ENCODE results near the gene RPUSD4.

The RPUSD4 gene

GRCh38 chr11:126154691-126155090, 56.8 kb downstream of the RPUSD4 start:
- Histone ChIP-seq H3K4me1 (ENCODE audit: insufficient read depth, low read length, poor library complexity, severe bottlenecking) (peaks cover 17% of the 10 kb centered on the region), H4K20me1 (ENCODE audit: insufficient read depth, low read length, poor library complexity, severe bottlenecking) (no peaks in the 10 kb centered on the region), H2AFZ (ENCODE audit: low read length) (no peak overlapping the region), H3K9me3 (ENCODE audit: insufficient read depth, low read depth, low read length) (peaks cover 4% of the 10 kb centered on the region; the same call in 1 of the 2 replicates), H3K9ac (ENCODE audit: low read depth, low read length, poor library complexity, severe bottlenecking) (no peak overlapping the region), H3K27me3 (ENCODE audit: insufficient read depth, low read length, poor library complexity, severe bottlenecking) (no peaks in the 10 kb centered on the region), H3F3A (ENCODE audit: low read depth) (no peaks in the 10 kb centered on the region), H3K4me2 (ENCODE audit: low read depth, low read length, poor library complexity, severe bottlenecking) (no peak overlapping the region), H3K4me3 (ENCODE audit: low read length, poor library complexity, severe bottlenecking) (no peak overlapping the region), H3K9me2 (replicated peaks; ENCODE audit: low read depth, low read length) (no peaks in the 10 kb centered on the region), H3K79me2 (ENCODE audit: insufficient read depth, low read length) (no peaks in the 10 kb centered on the region), H3K36me3 (ENCODE audit: insufficient read depth, low read length) (no peaks in the 10 kb centered on the region)
- TF ChIP-seq CTCF (conservative IDR thresholded peaks at IDR 0.05; ENCODE audit: low read length), result no peak
- no peak for TF ChIP-seq EZH2phosphoT487 (IDR thresholded peaks at IDR 0.05; ENCODE audit: borderline replicate concordance)

GRCh38 chr11:126153972-126154371, 57.5 kb downstream of the RPUSD4 start:
- TF ChIP-seq CTCF (conservative IDR thresholded peaks at IDR 0.05; ENCODE audit: low read length), result no peak
- no peak for TF ChIP-seq EZH2phosphoT487 (IDR thresholded peaks at IDR 0.05; ENCODE audit: borderline replicate concordance)
- H3K4me1 ChIP-seq (ENCODE audit: insufficient read depth, low read length, poor library complexity, severe bottlenecking), result peaks cover 24% of the 10 kb centered on the region
- H3F3A ChIP-seq (ENCODE audit: low read depth), result no peaks in the 10 kb centered on the region
- H3K9me2 ChIP-seq (replicated peaks; ENCODE audit: low read depth, low read length), result no peaks in the 10 kb centered on the region
- no peaks in the 10 kb centered on the region for H3K79me2 ChIP-seq (ENCODE audit: insufficient read depth, low read length)
- H4K20me1 ChIP-seq (ENCODE audit: insufficient read depth, low read length, poor library complexity, severe bottlenecking), result no peaks in the 10 kb centered on the region
- no peak overlapping the region for H2AFZ ChIP-seq (ENCODE audit: low read length)
- no peaks in the 10 kb centered on the region for H3K27me3 ChIP-seq (ENCODE audit: insufficient read depth, low read length, poor library complexity, severe bottlenecking)
- no peak overlapping the region for H3K9ac ChIP-seq (ENCODE audit: low read depth, low read length, poor library complexity, severe bottlenecking)
- peaks cover 4% of the 10 kb centered on the region; the same call in 1 of the 2 replicates for H3K9me3 ChIP-seq (ENCODE audit: insufficient read depth, low read depth, low read length)
- H3K36me3 ChIP-seq (ENCODE audit: insufficient read depth, low read length), result no peaks in the 10 kb centered on the region
- H3K4me3 ChIP-seq (ENCODE audit: low read length, poor library complexity, severe bottlenecking), result no peak overlapping the region
- H3K4me2 ChIP-seq (ENCODE audit: low read depth, low read length, poor library complexity, severe bottlenecking), result no peak overlapping the region

- Histone ChIP-seq H3K9me3 (ENCODE audit: insufficient read depth, low read depth, low read length) (peaks cover 4% of the 10 kb centered on the region; the same call in 1 of the 2 replicates), H3K79me2 (ENCODE audit: insufficient read depth, low read length) (no peaks in the 10 kb centered on the region), H3K36me3 (ENCODE audit: insufficient read depth, low read length) (no peaks in the 10 kb centered on the region), H3K9ac (ENCODE audit: low read depth, low read length, poor library complexity, severe bottlenecking) (no peak overlapping the region), H3K4me3 (ENCODE audit: low read length, poor library complexity, severe bottlenecking) (no peak overlapping the region), H3K4me2 (ENCODE audit: low read depth, low read length, poor library complexity, severe bottlenecking) (no peak overlapping the region), H2AFZ (ENCODE audit: low read length) (no peak overlapping the region), H3K4me1 (ENCODE audit: insufficient read depth, low read length, poor library complexity, severe bottlenecking) (peaks cover 23% of the 10 kb centered on the region), H3K27me3 (ENCODE audit: insufficient read depth, low read length, poor library complexity, severe bottlenecking) (no peaks in the 10 kb centered on the region), H3F3A (ENCODE audit: low read depth) (no peaks in the 10 kb centered on the region), H4K20me1 (ENCODE audit: insufficient read depth, low read length, poor library complexity, severe bottlenecking) (no peaks in the 10 kb centered on the region), H3K9me2 (replicated peaks; ENCODE audit: low read depth, low read length) (no peaks in the 10 kb centered on the region)
- no peak for TF ChIP-seq EZH2phosphoT487 (IDR thresholded peaks at IDR 0.05; ENCODE audit: borderline replicate concordance)
- TF ChIP-seq CTCF (conservative IDR thresholded peaks at IDR 0.05; ENCODE audit: low read length), result no peak
These were observed 58.4 kb downstream of the RPUSD4 start for GRCh38 chr11:126153006-126153405.

Measured in Loucy (cell line).